ENCODE results near the gene GATAD2A. TPM values are rescaled to one million over a fixed set of nuclear protein-coding genes. Genes with fewer than 3 reads are reported as not detected.
"Not testable (repeated sequence)": the region's sequence is repeated elsewhere in the genome, so short reads cannot be mapped to it uniquely, and the experiment has no call there.

The GATAD2A gene
- total RNA-seq, 2 experiments from 2014 or later = 91.2 to 100 TPM

- peaks cover 52% of the 10 kb centered on the region for H3K4me1 Mint-ChIP-seq (ENCODE audit: low read depth)
- DNase-seq = no peak
- H3K27me3 Mint-ChIP-seq (ENCODE audit: low read depth) = no peaks in the 10 kb centered on the region
- H3K27ac Mint-ChIP-seq = peak overlapping the region; percentile 19
- H3K4me3 Mint-ChIP-seq = no peak overlapping the region
- peaks cover 47% of the 10 kb centered on the region for H3K36me3 Mint-ChIP-seq (ENCODE audit: low read depth)
- CTCF ChIA-PET = no interaction called here
- peaks cover 24% of the 10 kb centered on the region for H3K9me3 Mint-ChIP-seq
- intact Hi-C loops (cut with micrococcal nuclease) = no loop called here
Measured at GRCh38 chr19:19466201-19466600, 60.7 kb downstream of the GATAD2A start.

DNA sequence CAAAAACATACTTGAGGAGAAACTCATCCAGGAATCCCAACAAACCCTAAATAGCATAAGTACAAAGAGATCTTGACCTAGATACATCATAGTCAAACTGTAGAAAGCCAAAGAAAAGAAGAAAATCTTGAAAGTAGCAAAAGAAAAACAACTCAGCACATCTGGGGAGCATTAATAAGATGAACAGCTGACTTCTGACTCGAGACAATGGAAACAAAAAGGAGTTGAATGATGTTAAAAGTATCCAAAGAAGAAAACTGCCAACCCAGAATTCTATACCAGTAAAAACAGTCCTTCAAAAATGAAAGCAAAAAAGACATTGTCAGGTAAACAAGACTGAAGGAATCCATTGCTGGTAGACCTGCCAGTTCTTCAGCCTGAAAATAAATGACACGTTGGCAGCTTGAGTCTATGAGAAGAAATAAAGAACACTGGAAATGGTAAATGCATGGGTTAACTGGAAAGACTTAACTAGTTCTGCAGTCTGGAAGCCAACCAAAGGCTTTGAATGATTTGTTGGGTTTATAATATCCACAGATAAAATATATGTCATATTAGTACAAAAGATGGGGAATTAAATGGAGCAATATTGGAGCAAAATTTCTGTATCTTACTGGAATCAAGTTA is 63.1 kb downstream of the GATAD2A start:
- H3K27ac Mint-ChIP-seq = no peak overlapping the region
- CTCF ChIA-PET = no interaction called here

GRCh38 chr19:19470579-19470978 is 65.1 kb downstream of the GATAD2A start:
- peaks cover 42% of the 10 kb centered on the region for H3K36me3 Mint-ChIP-seq (ENCODE audit: low read depth)
- no peaks in the 10 kb centered on the region for H3K27me3 Mint-ChIP-seq (ENCODE audit: low read depth)
- DNase-seq = no peak
- CTCF ChIA-PET = interaction anchor here (0.6 to 0.9 kb wide), 3 partner anchors 10 to 440 kb away, joined by 3 to 4 read pairs (median 3); no protein-coding TSS in a partner anchor
- intact Hi-C loops (cut with micrococcal nuclease) = no loop called here
- peaks cover 56% of the 10 kb centered on the region for H3K4me1 Mint-ChIP-seq (ENCODE audit: low read depth)
- H3K27ac Mint-ChIP-seq = no peak overlapping the region
- H3K4me3 Mint-ChIP-seq = no peak overlapping the region
- peaks cover 24% of the 10 kb centered on the region for H3K9me3 Mint-ChIP-seq

More for the DNA sequence above, 63.1 kb downstream of the GATAD2A start:
- Mint-ChIP-seq H3K27me3 (ENCODE audit: low read depth) (no peaks in the 10 kb centered on the region), H3K36me3 (ENCODE audit: low read depth) (peaks cover 49% of the 10 kb centered on the region), H3K4me1 (ENCODE audit: low read depth) (peaks cover 52% of the 10 kb centered on the region), H3K9me3 (peaks cover 24% of the 10 kb centered on the region), H3K4me3 (no peak overlapping the region)
- no peak for DNase-seq
- intact Hi-C loops (cut with micrococcal nuclease) = no loop called here

DNA sequence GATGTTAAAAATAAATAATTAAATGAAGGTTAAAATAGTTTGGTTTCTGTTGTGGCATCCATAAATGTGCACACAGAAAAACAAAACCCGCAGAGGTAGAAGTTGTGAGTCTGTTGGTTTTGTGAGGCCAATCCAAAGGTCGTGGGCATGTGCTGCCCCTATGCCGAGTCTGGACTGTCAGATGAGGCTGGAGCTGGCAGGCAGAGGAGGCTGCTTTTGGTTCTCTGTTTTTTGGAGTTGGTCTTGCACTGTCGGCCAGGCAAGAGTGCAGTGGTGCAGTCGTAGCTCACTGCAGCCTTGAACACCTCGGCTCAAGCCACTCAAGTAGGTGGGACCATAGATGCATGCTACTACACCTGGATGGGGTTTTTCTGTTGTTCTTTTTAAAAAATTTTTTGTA is 66.2 kb downstream of the GATAD2A start:
- intact Hi-C loops (cut with micrococcal nuclease) = no loop called here
- CTCF ChIA-PET = interaction anchor here (1.9 kb wide), 1 partner anchor 18 kb away, joined by 4 read pairs; no protein-coding TSS in a partner anchor
- Mint-ChIP-seq H3K9me3 (peaks cover 22% of the 10 kb centered on the region), H3K27me3 (ENCODE audit: low read depth) (no peaks in the 10 kb centered on the region), H3K27ac (peak overlapping the region; percentile 55), H3K4me1 (ENCODE audit: low read depth) (peaks cover 65% of the 10 kb centered on the region), H3K36me3 (ENCODE audit: low read depth) (peaks cover 31% of the 10 kb centered on the region), H3K4me3 (no peak overlapping the region)
- DNase-seq = no peak

GRCh38 chr19:19472106-19472505 is 66.6 kb downstream of the GATAD2A start:
- H3K27me3 Mint-ChIP-seq (ENCODE audit: low read depth); intact Hi-C loops (cut with micrococcal nuclease); DNase-seq; H3K4me3 Mint-ChIP-seq: not testable (repeated sequence)
- peaks cover 17% of the 10 kb centered on the region for H3K9me3 Mint-ChIP-seq
- CTCF ChIA-PET = interaction anchor here (0.7 to 1.9 kb wide), 3 partner anchors 17 to 176 kb away, joined by 3 to 4 read pairs (median 3); partner anchors contain the start of gene GATAD2A
- peaks cover 69% of the 10 kb centered on the region for H3K4me1 Mint-ChIP-seq (ENCODE audit: low read depth)
- H3K27ac Mint-ChIP-seq = peak overlapping the region; percentile 55
- peaks cover 27% of the 10 kb centered on the region for H3K36me3 Mint-ChIP-seq (ENCODE audit: low read depth)

- H3K27ac Mint-ChIP-seq = no peak overlapping the region
- no peak for DNase-seq
- peaks cover 13% of the 10 kb centered on the region for H3K36me3 Mint-ChIP-seq (ENCODE audit: low read depth)
- H3K27me3 Mint-ChIP-seq (ENCODE audit: low read depth) = no peaks in the 10 kb centered on the region
- H3K4me1 Mint-ChIP-seq (ENCODE audit: low read depth) = peaks cover 76% of the 10 kb centered on the region
- no peak overlapping the region for H3K4me3 Mint-ChIP-seq
- intact Hi-C loops (cut with micrococcal nuclease) = loop anchor here (2.0 kb wide), 1 partner anchor 30 kb away; no protein-coding TSS in a partner anchor
- H3K9me3 Mint-ChIP-seq = no peaks in the 10 kb centered on the region
- CTCF ChIA-PET = interaction anchor here (0.6 to 1.1 kb wide), 5 partner anchors 13 to 187 kb away, joined by 3 to 6 read pairs (median 3); no protein-coding TSS in a partner anchor
Measured at GRCh38 chr19:19475015-19475765, 69.7 kb downstream of the GATAD2A start.

GRCh38 chr19:19475849-19476828 is 70.7 kb downstream of the GATAD2A start:
- H3K4me1 Mint-ChIP-seq (ENCODE audit: low read depth) = peaks cover 76% of the 10 kb centered on the region
- no peaks in the 10 kb centered on the region for H3K9me3 Mint-ChIP-seq
- no peaks in the 10 kb centered on the region for H3K27me3 Mint-ChIP-seq (ENCODE audit: low read depth)
- CTCF ChIA-PET = interaction anchor here (0.6 to 1.1 kb wide), 5 partner anchors 12 to 188 kb away, joined by 3 to 6 read pairs (median 3); no protein-coding TSS in a partner anchor
- H3K4me3 Mint-ChIP-seq = no peak overlapping the region
- intact Hi-C loops (cut with micrococcal nuclease) = loop anchor here (2.0 kb wide), 1 partner anchor 31 kb away; no protein-coding TSS in a partner anchor
- H3K36me3 Mint-ChIP-seq (ENCODE audit: low read depth) = peaks cover 9% of the 10 kb centered on the region
- no peak overlapping the region for H3K27ac Mint-ChIP-seq
- no peak for DNase-seq

DNA sequence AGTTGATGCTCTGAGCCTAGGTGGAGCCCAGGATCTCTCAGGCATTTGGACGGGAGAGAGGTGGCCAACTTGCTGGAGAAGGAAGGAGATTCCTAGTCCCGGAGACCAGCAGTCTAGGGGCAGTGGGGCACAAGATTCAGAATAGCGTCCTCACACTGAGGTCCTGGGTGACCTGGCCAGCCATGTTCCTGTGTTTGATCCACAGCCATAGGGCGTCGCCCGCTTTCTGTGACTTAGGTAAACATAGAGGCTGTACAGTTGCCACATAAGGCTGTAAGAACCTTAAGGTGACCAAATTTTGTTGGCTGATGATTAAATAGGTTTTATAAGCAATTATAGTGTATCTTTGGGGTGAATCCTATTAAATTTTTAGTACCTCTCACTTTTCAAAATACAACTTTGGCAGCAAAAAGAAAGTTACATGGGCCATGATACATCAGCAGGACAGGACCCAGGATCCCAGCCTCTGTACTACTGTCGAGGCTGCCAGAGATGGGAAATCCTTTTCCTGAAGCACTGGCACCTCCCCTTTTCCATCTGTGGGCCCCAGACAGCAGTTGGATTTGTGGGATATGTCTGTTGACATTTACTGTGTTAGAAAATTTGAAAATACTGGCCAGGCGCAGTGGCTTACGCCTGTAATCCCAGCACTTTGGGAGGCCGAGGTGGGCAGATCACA is 72.4 kb downstream of the GATAD2A start:
- no peak for DNase-seq
- H3K27ac Mint-ChIP-seq = no peak overlapping the region
- CTCF ChIA-PET = no interaction called here
- H3K4me3 Mint-ChIP-seq = no peak overlapping the region
- no peaks in the 10 kb centered on the region for H3K9me3 Mint-ChIP-seq
- peaks cover 69% of the 10 kb centered on the region for H3K4me1 Mint-ChIP-seq (ENCODE audit: low read depth)
- H3K27me3 Mint-ChIP-seq (ENCODE audit: low read depth) = no peaks in the 10 kb centered on the region
- H3K36me3 Mint-ChIP-seq (ENCODE audit: low read depth) = peaks cover 8% of the 10 kb centered on the region
- intact Hi-C loops (cut with micrococcal nuclease) = no loop called here

- intact Hi-C loops (cut with micrococcal nuclease) = no loop called here
Measured at GRCh38 chr19:19480688-19481087, 75.2 kb downstream of the GATAD2A start.

DNA sequence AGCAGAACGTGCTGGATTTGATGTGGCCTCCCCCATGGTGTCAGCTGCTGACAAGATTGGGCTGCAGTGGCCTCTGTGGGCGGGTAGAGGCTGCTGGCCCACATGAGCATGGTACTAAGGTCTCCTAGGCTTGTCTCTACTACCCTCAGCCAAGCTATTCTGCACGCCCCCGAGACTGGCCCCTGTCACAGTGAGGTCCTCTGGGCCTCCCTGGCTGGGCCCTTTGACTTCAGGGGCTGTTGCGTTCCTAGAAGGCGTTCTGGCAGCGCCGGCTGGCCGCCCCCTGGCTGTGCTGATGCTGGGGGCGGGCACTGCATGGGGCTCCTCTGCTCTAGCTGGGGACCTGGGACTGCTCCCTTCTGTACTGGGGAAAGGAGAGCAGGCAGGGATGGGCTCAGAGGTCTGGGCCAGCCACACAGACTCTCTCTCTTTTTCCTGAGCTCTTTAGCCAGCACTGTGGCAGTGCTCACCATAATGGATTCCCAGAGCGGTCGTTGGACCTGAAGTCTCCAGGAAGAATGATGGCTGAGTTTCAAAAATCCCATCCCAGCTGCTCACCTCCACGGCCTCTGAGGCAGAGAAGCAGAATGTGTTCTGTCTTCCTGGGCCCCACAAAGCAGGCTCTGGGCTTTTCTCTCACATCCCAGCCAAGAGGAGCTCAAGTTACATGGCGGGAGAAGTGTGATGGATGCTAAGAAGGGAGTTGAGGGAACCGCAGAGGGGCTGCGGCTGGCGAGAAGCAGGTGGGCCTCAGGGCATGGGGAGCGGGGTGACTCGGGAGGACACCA is 77.5 kb downstream of the GATAD2A start:
- Mint-ChIP-seq H3K27ac (no peak overlapping the region), H3K36me3 (ENCODE audit: low read depth) (peaks cover 12% of the 10 kb centered on the region), H3K4me3 (no peak overlapping the region), H3K9me3 (no peaks in the 10 kb centered on the region), H3K4me1 (ENCODE audit: low read depth) (peaks cover 60% of the 10 kb centered on the region), H3K27me3 (ENCODE audit: low read depth) (no peaks in the 10 kb centered on the region)
- DNase-seq = no peak
- CTCF ChIA-PET = interaction anchor here (1.3 kb wide), 1 partner anchor 116 kb away, joined by 3 read pairs; no protein-coding TSS in a partner anchor
- intact Hi-C loops (cut with micrococcal nuclease) = no loop called here

More at GRCh38 chr19:19480688-19481087, 75.2 kb downstream of the GATAD2A start:
- CTCF ChIA-PET = interaction anchor here (0.6 to 1.6 kb wide), 5 partner anchors 9 to 112 kb away, joined by 4 to 5 read pairs (median 4); no protein-coding TSS in a partner anchor
- Mint-ChIP-seq H3K9me3 (no peaks in the 10 kb centered on the region), H3K27me3 (ENCODE audit: low read depth) (no peaks in the 10 kb centered on the region), H3K27ac (peak overlapping the region; percentile 13), H3K36me3 (ENCODE audit: low read depth) (peaks cover 11% of the 10 kb centered on the region), H3K4me3 (no peak overlapping the region), H3K4me1 (ENCODE audit: low read depth) (peaks cover 63% of the 10 kb centered on the region)
- DNase-seq = peak; percentile 65

Data from activated naive CD4-positive, alpha-beta T cell treated with anti-CD3 and anti-CD28 coated beads for 36 hours (primary cell).